ENCODE measurements around the gene MED23. TPM values are rescaled to one million over a fixed set of nuclear protein-coding genes. Genes with fewer than 3 reads are reported as not detected.

The MED23 gene
- total RNA-seq, 2 experiments from 2014 or later = 23.9 to 25.3 TPM

GRCh38 chr6:131641554-131641953, 13.5 kb upstream of the MED23 start:
- TF ChIP-seq CTCF (IDR thresholded peaks at IDR 0.05) = no peak
- H3K36me3 Mint-ChIP-seq (ENCODE audit: low read depth) = no peaks in the 10 kb centered on the region

GRCh38 chr6:131640576-131640975, 12.5 kb upstream of the MED23 start:
- POLR2A ChIA-PET = interaction anchor here (2.0 kb wide), 1 partner anchor 12 kb away, joined by 13 read pairs; the partner anchor contains the start of gene MED23
- DNase-seq (no peak), ATAC-seq (no peak)
- Mint-ChIP-seq H3K36me3 (ENCODE audit: low read depth) (no peaks in the 10 kb centered on the region), H3K4me3 (no peak overlapping the region), H3K27me3 (no peaks in the 10 kb centered on the region), H3K4me1 (ENCODE audit: low read depth) (peaks cover 2% of the 10 kb centered on the region), H3K9me3 (no peaks in the 10 kb centered on the region), H3K27ac (no peak overlapping the region)
- TF ChIP-seq CTCF (IDR thresholded peaks at IDR 0.05) = no peak
- intact Hi-C loops (cut with micrococcal nuclease) = no loop called here
- CTCF ChIA-PET = interaction anchor here (3.0 kb wide), 1 partner anchor 12 kb away, joined by 46 read pairs; the partner anchor contains the start of gene MED23

More at GRCh38 chr6:131641554-131641953, 13.5 kb upstream of the MED23 start:
- Mint-ChIP-seq H3K9me3 (no peaks in the 10 kb centered on the region), H3K4me3 (no peak overlapping the region), H3K27ac (no peak overlapping the region), H3K27me3 (no peaks in the 10 kb centered on the region), H3K4me1 (ENCODE audit: low read depth) (peaks cover 2% of the 10 kb centered on the region)
- ATAC-seq (no peak), DNase-seq (no peak)
- CTCF ChIA-PET = no interaction called here
- POLR2A ChIA-PET = no interaction called here
- intact Hi-C loops (cut with micrococcal nuclease) = no loop called here

GRCh38 chr6:131640100-131640499, 12.1 kb upstream of the MED23 start:
- H3K27ac Mint-ChIP-seq = no peak overlapping the region
- no peak for TF ChIP-seq CTCF (IDR thresholded peaks at IDR 0.05)
- no peaks in the 10 kb centered on the region for H3K27me3 Mint-ChIP-seq
- CTCF ChIA-PET = interaction anchor here (0.8 to 3.0 kb wide), 2 partner anchors 10 to 12 kb away, joined by 3 to 46 read pairs; partner anchors contain the start of gene MED23
- H3K9me3 Mint-ChIP-seq = no peaks in the 10 kb centered on the region
- POLR2A ChIA-PET = interaction anchor here (2.0 kb wide), 1 partner anchor 11 kb away, joined by 13 read pairs; the partner anchor contains the start of gene MED23
- DNase-seq = no peak
- no peak overlapping the region for H3K4me3 Mint-ChIP-seq
- no peaks in the 10 kb centered on the region for H3K36me3 Mint-ChIP-seq (ENCODE audit: low read depth)
- peak; percentile 94 for ATAC-seq
- H3K4me1 Mint-ChIP-seq (ENCODE audit: low read depth) = peaks cover 2% of the 10 kb centered on the region
- intact Hi-C loops (cut with micrococcal nuclease) = no loop called here

GRCh38 chr6:131638013-131638412, 10.0 kb upstream of the MED23 start:
- CTCF ChIA-PET = interaction anchor here (3.0 kb wide), 1 partner anchor 10 kb away, joined by 46 read pairs; the partner anchor contains the start of gene MED23
- Mint-ChIP-seq H3K27ac (no peak overlapping the region), H3K4me1 (ENCODE audit: low read depth) (peaks cover 2% of the 10 kb centered on the region), H3K4me3 (no peak overlapping the region), H3K27me3 (no peaks in the 10 kb centered on the region), H3K9me3 (no peaks in the 10 kb centered on the region), H3K36me3 (ENCODE audit: low read depth) (no peaks in the 10 kb centered on the region)
- POLR2A ChIA-PET = interaction anchor here (0.6 to 0.9 kb wide), 2 partner anchors 19 to 107 kb away, joined by 3 to 4 read pairs; no protein-coding TSS in a partner anchor
- intact Hi-C loops (cut with micrococcal nuclease) = no loop called here
- ATAC-seq = no peak
- no peak for DNase-seq
- TF ChIP-seq CTCF (IDR thresholded peaks at IDR 0.05) = no peak

- CTCF ChIA-PET = interaction anchor here (1.9 kb wide), 1 partner anchor 9 kb away, joined by 24 read pairs; the partner anchor contains the start of gene MED23
- Mint-ChIP-seq H3K27ac (no peak within 1 kb of the TSS), H3K9me3 (no peaks in the 10 kb centered on the region), H3K4me1 (ENCODE audit: low read depth) (peaks cover 2% of the 10 kb centered on the region), H3K27me3 (no peaks in the 10 kb centered on the region), H3K4me3 (no peak within 1 kb of the TSS), H3K36me3 (ENCODE audit: low read depth) (no peaks in the 10 kb centered on the region)
- DNase-seq (no peak), ATAC-seq (no peak)
- intact Hi-C loops (cut with micrococcal nuclease) = no loop called here
- POLR2A ChIA-PET = interaction anchor here (0.7 kb wide), 2 partner anchors 9 to 355 kb away, joined by 3 to 5 read pairs; partner anchors contain the start of gene MED23
- no peak for TF ChIP-seq CTCF (IDR thresholded peaks at IDR 0.05)
These were observed 9.1 kb upstream of the MED23 start, which contains the start of gene ENPP3 for GRCh38 chr6:131636880-131637792. Gene ENPP3 (plus strand): TSS chr6:131637302. CDS start chr6:131637385, 83 bp downstream.

All from activated CD8-positive, alpha-beta T cell treated with anti-CD3 and anti-CD28 coated beads for 36 hours (primary cell).